Uterus (tissue), 4 donors: ENCODE results near the gene TNIP1. TPM values are rescaled to one million over a fixed set of nuclear protein-coding genes. Genes with fewer than 3 reads are reported as not detected.
A peak's percentile ranks its signal among the peaks of the same experiment; 100 is the strongest.

Experiments
- DNase-seq, 2 donors: peaks; one replicate each; pipeline ENCODE4 v3.0.0-alpha.2; 2019 to 2020
- H3K27ac ChIP-seq, 2 donors: fragments of 200-600 bp; sonication (generic); 1 replicate in 1 of 2; 2 replicates in 1 of 2; pipeline ENCODE4 v1.5.1; 2016 to 2018
- H3K27me3 ChIP-seq, 2 donors: fragments of 200-600 bp; sonication (generic); one replicate each; pipeline ENCODE4 v1.5.1; 2018 to 2019; ENCODE audit warnings: control low read depth in 1 of 2
- H3K36me3 ChIP-seq, 2 donors: fragments of 200-600 bp; sonication (generic); one replicate each; pipeline ENCODE4 v1.5.1; 2019; ENCODE audit warnings: control low read depth in 1 of 2
- H3K4me1 ChIP-seq, 2 donors: fragments of 200-600 bp; sonication (generic); one replicate each; pipeline ENCODE4 v1.5.1; 2018 to 2019; ENCODE audit warnings: control low read depth in 1 of 2
- H3K4me3 ChIP-seq, 2 donors: fragments of 200-600 bp; sonication (generic); 1 replicate in 1 of 2; 2 replicates in 1 of 2; pipeline ENCODE4 v1.5.1; 2018 to 2019; ENCODE audit warnings: mild to moderate bottlenecking in 1 of 2
- H3K9me3 ChIP-seq, 2 donors: fragments of 200-600 bp; sonication (generic); one replicate each; pipeline ENCODE4 v1.5.1; 2019; ENCODE audit warnings: control low read depth in 1 of 2
- CTCF ChIP-seq, 4 experiments: fragments of 200-600 bp in 2 of 4; fragments of 450-650 bp in 2 of 4; sonication (generic) in 2 of 4; IDR thresholded peaks; one replicate each; pipeline ENCODE4 v1.5.1; 2016 to 2019; ENCODE audit warnings: antibody characterized with exemption in 4 of 4, mild to moderate bottlenecking in 2 of 4, moderate library complexity in 1 of 4
- POLR2A ChIP-seq, 2 donors: fragments of 450-650 bp; IDR thresholded peaks; one replicate each; pipeline ENCODE4 v1.6.1; 2016; ENCODE audit warnings: antibody characterized with exemption in 2 of 2, mild to moderate bottlenecking in 1 of 2, moderate library complexity in 1 of 2
- intact Hi-C: fragments of 100-400 bp; cut with DNase I; formaldehyde crosslinking; loops from one replicate; pipeline ENCODE4 v1.15.1; 2023; ENCODE audit warnings: low total_unique reads
- total RNA-seq, 4 donors: library from RNA; depleted of rRNA in 3 of 4; stranded (reverse); fragments of >200 nt in 3 of 4; gene quantifications; one replicate each; pipeline versions ENCODE4 v1.1.0 to v1.2.4, GENCODE V29; 2014 to 2023
- donor health status: DM: yes; HTN: yes; CAD: no.

TNIP1 gene
- total RNA-seq, 4 donors from 2014 or later: 35.6 to 70.8 (median 50.7) TPM

- TF ChIP-seq POLR2A (IDR thresholded peaks at IDR 0.05): no peak
- no peak for TF ChIP-seq CTCF (IDR thresholded peaks at IDR 0.05)
- intact Hi-C loops: loop anchor here (2.0 to 5.0 kb wide), 2 partner anchors 55 to 61 kb away; no protein-coding TSS in a partner anchor
- no peaks in the 10 kb centered on the region for H3K36me3 ChIP-seq
Measured at GRCh38 chr5:151051931-151052608, 28.8 kb downstream of the TNIP1 start.

GRCh38 chr5:151051066-151051930 is 29.5 kb downstream of the TNIP1 start:
- Histone ChIP-seq H3K27ac (no peak overlapping the region), H3K4me3 (no peak overlapping the region), H3K9me3 (no peaks in the 10 kb centered on the region), H3K4me1 (no peaks in the 10 kb centered on the region), H3K36me3 (no peaks in the 10 kb centered on the region), H3K27me3 (no peaks in the 10 kb centered on the region)
- TF ChIP-seq CTCF (IDR thresholded peaks at IDR 0.05) (peak; percentile 68 to 92 (median 88)), POLR2A (IDR thresholded peaks at IDR 0.05) (no peak)
- peak; percentile 82 to 88 for DNase-seq
- intact Hi-C loops: loop anchor here (5.0 kb wide), 1 partner anchor 54 kb away; no protein-coding TSS in a partner anchor

More at GRCh38 chr5:151051931-151052608, 28.8 kb downstream of the TNIP1 start:
- no peaks in the 10 kb centered on the region for H3K27me3 ChIP-seq
- H3K4me3 ChIP-seq: no peak overlapping the region
- H3K4me1 ChIP-seq: no peaks in the 10 kb centered on the region
- DNase-seq: no peak
- H3K9me3 ChIP-seq: no peaks in the 10 kb centered on the region
- H3K27ac ChIP-seq: peak overlapping the region in 1 of 2 donors; percentile 45

- Histone ChIP-seq H3K4me1 (no peaks in the 10 kb centered on the region), H3K9me3 (no peaks in the 10 kb centered on the region), H3K27ac (no peak overlapping the region), H3K36me3 (no peaks in the 10 kb centered on the region), H3K4me3 (no peak overlapping the region), H3K27me3 (no peaks in the 10 kb centered on the region)
- intact Hi-C loops: no loop called here
- no peak for DNase-seq
- TF ChIP-seq POLR2A (IDR thresholded peaks at IDR 0.05) (no peak), CTCF (IDR thresholded peaks at IDR 0.05) (no peak)
Measured at GRCh38 chr5:151048526-151048925, 32.3 kb downstream of the TNIP1 start.

GRCh38 chr5:151047814-151048425 is 32.9 kb downstream of the TNIP1 start:
- peak in 1 of 2 donors; percentile 42 for DNase-seq
- no peak overlapping the region for H3K27ac ChIP-seq

More at GRCh38 chr5:151047814-151048425, 32.9 kb downstream of the TNIP1 start:
- Histone ChIP-seq H3K4me1 (no peaks in the 10 kb centered on the region), H3K9me3 (no peaks in the 10 kb centered on the region), H3K36me3 (no peaks in the 10 kb centered on the region), H3K27me3 (no peaks in the 10 kb centered on the region), H3K4me3 (no peak overlapping the region)
- peak; percentile 75 to 86 (median 84) for TF ChIP-seq CTCF (IDR thresholded peaks at IDR 0.05)
- TF ChIP-seq POLR2A (IDR thresholded peaks at IDR 0.05): no peak
- intact Hi-C loops: no loop called here
